GM23248 (cell line): Measurements from ENCODE around the gene ARHGAP44.

ENCODE experiments used
- EZH2 ChIP-seq: fragments of 200-600 bp; sonication (generic); IDR thresholded peaks from 2 replicates; pipeline ENCODE4 v1.6.1; 2018; ENCODE audit warnings: antibody characterized with exemption, mild to moderate bottlenecking; ENCODE audit not compliant: insufficient read depth, poor library complexity, severe bottlenecking
- EZH2phosphoT487 ChIP-seq: fragments of 200-600 bp; sonication (generic); IDR thresholded peaks from 2 replicates; pipeline ENCODE4 v1.6.1; 2018; ENCODE audit warnings: antibody characterized with exemption, moderate library complexity, mild to moderate bottlenecking, low read depth; ENCODE audit not compliant: insufficient read depth

- TF ChIP-seq EZH2phosphoT487 (no peak), EZH2 (no peak)
These were observed 236.4 kb downstream of the ARHGAP44 start for GRCh38 chr17:13025687-13026086.
